GM13977 (cell line): ENCODE measurements around the gene PET100.

Experiments used
- DNase-seq: peaks from one replicate; pipeline ENCODE4 v3.0.0; 2012; ENCODE audit warnings: low spot score
- CTCF ChIP-seq: IDR thresholded peaks from 2 replicates; pipeline ENCODE4 v1.5.1; 2012; ENCODE audit warnings: mild to moderate bottlenecking, control low read depth; ENCODE audit not compliant: insufficient read depth; ENCODE audit errors: extremely low read depth, missing control alignments
- in situ Hi-C: fragments of 300-500 bp; cut with MboI; formaldehyde crosslinking; loops from one replicate; pipeline ENCODE4 v1.12.0; 2022; ENCODE audit warnings: low sequenced_read_pairs, low pct_unique_long_range_greater_than_20kb, mixed read lengths, inconsistent platforms; ENCODE audit not compliant: unreplicated experiment

PET100 gene

DNA sequence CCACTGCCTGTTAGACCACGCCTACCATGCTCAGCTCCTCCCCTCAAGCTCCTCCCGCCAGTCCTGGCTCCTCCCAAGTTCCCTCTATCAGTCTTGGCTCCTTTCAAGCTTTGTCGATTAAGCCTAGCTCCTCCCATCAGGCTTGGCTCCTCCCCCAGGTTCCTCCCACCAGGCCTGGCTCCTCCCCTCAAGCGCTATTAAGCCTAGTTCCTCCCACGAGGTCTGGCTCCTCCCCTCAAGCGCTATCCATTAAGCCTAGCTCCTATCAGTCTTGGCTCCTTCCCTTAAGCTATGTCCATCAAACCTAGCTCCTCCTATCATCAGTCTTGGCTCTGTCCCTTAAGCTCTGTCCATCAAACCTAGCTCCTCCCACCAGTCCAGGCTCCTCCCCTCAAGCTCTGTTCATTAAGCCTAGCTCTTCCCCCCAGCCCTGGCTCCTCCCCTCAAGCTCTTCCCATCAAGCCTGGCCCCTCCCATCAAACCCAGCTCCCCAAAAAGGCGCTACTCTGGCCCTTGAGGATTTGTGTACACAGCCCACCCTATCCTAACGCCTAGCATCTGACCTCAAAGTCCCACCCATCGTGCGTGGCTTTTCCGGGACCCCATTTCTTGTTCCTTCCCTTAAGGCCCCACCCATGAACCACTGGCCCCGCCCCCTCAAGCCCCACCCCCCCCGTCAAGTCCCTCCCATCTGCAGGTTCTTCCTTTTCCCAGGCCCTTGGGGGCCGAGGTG is 23.9 kb upstream of the PET100 start:
- peak; percentile 70 for DNase-seq
- no peak for TF ChIP-seq CTCF
- in situ Hi-C loops, result no loop called here

DNA sequence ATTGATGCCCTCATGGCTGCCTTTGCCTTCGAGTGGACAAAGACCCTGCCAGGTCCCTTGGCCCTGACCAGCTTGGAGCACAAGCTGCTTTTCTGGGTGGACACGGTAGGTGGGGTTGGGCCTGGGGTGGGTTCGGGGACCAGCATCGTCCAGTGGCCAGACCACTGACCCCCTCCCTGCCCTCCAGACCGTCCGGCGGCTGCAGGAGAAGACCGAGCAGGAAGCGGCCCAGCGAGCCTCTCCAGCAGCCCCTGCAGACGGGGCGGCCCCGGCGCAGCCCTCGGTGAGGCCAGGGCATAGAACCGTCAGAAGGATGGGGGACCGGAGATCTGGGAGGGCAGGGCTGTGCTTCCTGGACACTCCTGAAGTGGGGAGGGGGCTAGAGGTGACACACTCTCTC is 23.3 kb upstream of the PET100 start:
- no peak for TF ChIP-seq CTCF
- in situ Hi-C loops, result no loop called here
- DNase-seq, result no peak

GRCh38 chr19:7607212-7607873 is 22.2 kb upstream of the PET100 start:
- no peak for TF ChIP-seq CTCF
- in situ Hi-C loops, result no loop called here
- DNase-seq, result no peak

DNA sequence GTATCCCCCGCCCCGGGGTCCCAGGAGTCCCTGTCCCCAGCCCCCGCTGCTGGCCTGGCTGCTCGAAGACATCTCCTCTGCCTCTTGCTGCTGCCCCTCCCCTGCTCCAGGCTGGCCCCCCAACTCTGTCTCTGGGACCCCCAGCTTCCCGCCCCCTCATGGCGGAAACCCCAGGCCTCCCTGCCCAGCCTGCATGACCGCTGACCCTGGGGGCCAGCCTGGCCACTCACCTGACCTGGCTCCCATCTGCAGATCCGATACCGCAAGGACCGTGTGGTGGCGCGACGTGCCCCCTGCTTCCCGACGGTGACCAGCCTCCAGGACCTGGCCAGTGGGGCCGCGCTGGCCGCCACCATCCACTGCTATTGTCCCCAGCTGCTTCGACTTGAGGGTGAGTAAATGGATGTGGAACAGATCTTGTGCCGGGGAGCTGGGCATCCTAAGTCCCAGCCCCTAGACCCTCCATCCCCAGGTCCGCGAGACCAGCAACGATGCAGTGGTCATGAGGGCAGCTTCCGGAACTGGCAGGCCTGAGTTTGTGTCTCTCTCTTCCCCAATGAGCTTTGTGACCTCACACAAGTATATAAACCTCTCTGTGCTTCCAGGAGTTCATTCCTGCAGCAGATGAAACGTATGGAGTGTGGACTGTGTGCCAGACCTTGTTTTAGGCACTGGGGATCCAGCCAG is 21.6 kb upstream of the PET100 start:
- no peak for TF ChIP-seq CTCF
- in situ Hi-C loops, result no loop called here
- DNase-seq, result no peak

DNA sequence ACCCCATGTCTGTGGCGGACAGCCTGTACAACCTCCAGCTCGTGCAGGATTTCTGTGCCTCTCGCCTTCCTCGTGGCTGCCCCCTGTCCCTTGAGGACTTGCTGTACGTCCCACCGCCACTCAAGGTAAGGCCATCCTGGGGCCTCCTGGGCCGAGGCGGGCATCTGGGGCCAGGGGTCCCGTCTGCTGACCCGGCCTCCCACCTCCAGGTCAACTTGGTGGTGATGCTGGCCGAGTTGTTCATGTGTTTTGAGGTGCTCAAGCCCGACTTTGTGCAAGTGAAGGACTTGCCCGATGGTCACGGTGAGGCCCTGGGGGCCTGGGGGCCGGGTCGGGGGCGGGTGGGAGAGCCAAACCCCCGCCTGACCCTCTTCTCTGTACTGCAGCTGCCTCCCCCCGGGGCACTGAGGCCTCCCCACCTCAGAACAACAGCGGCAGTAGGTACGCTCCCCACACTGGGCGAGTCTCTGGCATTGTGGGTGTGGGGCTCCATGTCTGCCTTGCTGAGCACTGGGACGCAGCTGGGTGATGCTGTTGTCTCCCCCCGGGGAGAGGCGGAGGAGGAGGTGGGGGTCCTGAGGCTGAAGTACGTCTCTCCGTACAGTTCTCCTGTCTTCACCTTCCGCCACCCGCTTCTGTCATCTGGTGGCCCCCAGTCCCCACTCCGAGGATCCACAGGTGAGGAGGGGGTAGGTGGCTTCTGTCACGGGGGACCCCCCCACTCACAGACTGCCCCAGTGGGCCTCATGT is 18.9 kb upstream of the PET100 start:
- in situ Hi-C loops, result no loop called here
- DNase-seq, result no peak
- TF ChIP-seq CTCF, result no peak

GRCh38 chr19:7611541-7612279 is 17.9 kb upstream of the PET100 start:
- DNase-seq, result no peak
- TF ChIP-seq CTCF, result no peak
- in situ Hi-C loops, result no loop called here
